Aorta (tissue), 5 donors: ENCODE results near the gene MYO7B. TPM values are rescaled to one million over a fixed set of nuclear protein-coding genes. Genes with fewer than 3 reads are reported as not detected.
A peak's percentile ranks its signal among the peaks of the same experiment; 100 is the strongest.

Experiments
- ATAC-seq: fragments of 200-7000 bp; cut with Tn5 transposase; one replicate; pipeline ENCODE4 v1.9.1; 2022; ENCODE audit warnings: moderate library complexity; ENCODE audit not compliant: low FRiP score
- DNase-seq, 2 donors: peaks; one replicate each; pipeline ENCODE4 v3.0.0-alpha.2; 2020
- H3K27ac ChIP-seq, 2 donors: one replicate each; pipeline ENCODE4 v1.5.1; 2013; ENCODE audit warnings: low read length in 2 of 2, mild to moderate bottlenecking in 2 of 2, moderate library complexity in 2 of 2, control low read depth in 1 of 2, inconsistent platforms in 1 of 2, low read depth in 1 of 2
- H3K27me3 ChIP-seq, 2 donors: one replicate each; pipeline ENCODE4 v1.6.1; 2013; ENCODE audit warnings: control low read depth in 1 of 2, low read length in 1 of 2, mild to moderate bottlenecking in 1 of 2, moderate library complexity in 1 of 2; ENCODE audit not compliant: insufficient read depth in 2 of 2, control insufficient read depth in 1 of 2
- H3K36me3 ChIP-seq, 2 donors: one replicate each; pipeline ENCODE4 v1.6.1; 2013; ENCODE audit warnings: control low read depth in 1 of 2, low read length in 1 of 2, mild to moderate bottlenecking in 1 of 2; ENCODE audit not compliant: insufficient read depth in 2 of 2, control insufficient read depth in 1 of 2
- H3K4me1 ChIP-seq, 2 donors: one replicate each; pipeline ENCODE4 v1.6.1; 2013; ENCODE audit warnings: low read length in 2 of 2, control low read depth in 1 of 2, mild to moderate bottlenecking in 1 of 2, moderate library complexity in 1 of 2; ENCODE audit not compliant: insufficient read depth in 2 of 2, control insufficient read depth in 1 of 2
- H3K4me3 ChIP-seq, 2 donors: one replicate each; pipeline ENCODE4 v1.5.1; 2013; ENCODE audit warnings: low read length in 2 of 2, control low read depth in 1 of 2, mild to moderate bottlenecking in 1 of 2
- H3K9me3 ChIP-seq: one replicate; pipeline ENCODE4 v1.6.1; 2013; ENCODE audit warnings: mild to moderate bottlenecking, low read length; ENCODE audit not compliant: control insufficient read depth
- WGBS, 2 donors: extraction: QIAGEN DNeasy Blood & Tissue Kit; methylation state at CpG; one replicate each; pipeline ENCODE4 v1.1.7; 2013; 5-methylcytosine and 5-hydroxymethylcytosine counted together
- intact Hi-C, 2 donors: fragments of 100-400 bp; cut with DNase I; formaldehyde crosslinking; loops; one replicate each; pipeline versions ENCODE4 v1.14.2 to v1.15.0; 2022
- polyA plus RNA-seq, 2 donors: library from polyadenylated mRNA; stranded (reverse); fragments of 200-250 nt; gene quantifications; one replicate each; pipeline ENCODE4 v1.2.3, GENCODE V29; 2013
- total RNA-seq, 2 donors: library from RNA; stranded (reverse); fragmentation: NEBNext Ultra II Directional; extraction: Animal tissue kit (Norgen Biotek cat#: 25700); gene quantifications; one replicate each; pipeline ENCODE4 v1.2.1, GENCODE V29; 2021
- donor health status: healthy with polysubstance abuse.
- donor health status: Bipolar disorder and iron deficiency.
- donor health status: DM: no; HTN: no; CAD: no.
- donor health status: DM: no; HTN: no; CAD: no.
- donor health status: DM: yes; HTN: yes; CAD: no.

The MYO7B gene
- total and polyA plus RNA-seq, 4 donors: 0.32 to 26.3 (median 1.6) TPM

- Histone ChIP-seq H3K4me3 (no peak overlapping the region), H3K27ac (no peak overlapping the region), H3K9me3 (peaks cover 1% of the 10 kb centered on the region), H3K4me1 (no peaks in the 10 kb centered on the region), H3K36me3 (no peaks in the 10 kb centered on the region), H3K27me3 (no peaks in the 10 kb centered on the region)
- WGBS, 2 donors: 61 to 77% methylated on average over 3 of the region's 3 CpGs
- DNase-seq: peak in 1 of 2 donors; percentile 31
- ATAC-seq: no peak
- intact Hi-C loops: no loop called here
Measured at GRCh38 chr2:127614731-127615130, 79.2 kb downstream of the MYO7B start.

GRCh38 chr2:127615511-127616166 lies 80.2 kb downstream of the MYO7B start:
- no peaks in the 10 kb centered on the region for H3K27me3 ChIP-seq
- H3K9me3 ChIP-seq: peaks cover 1% of the 10 kb centered on the region
- H3K4me1 ChIP-seq: no peaks in the 10 kb centered on the region
- ATAC-seq: no peak
- H3K36me3 ChIP-seq: no peaks in the 10 kb centered on the region
- 85 to 88% methylated on average over 18 of the region's 18 CpGs for WGBS, 2 donors
- no peak overlapping the region for H3K27ac ChIP-seq
- intact Hi-C loops: no loop called here
- no peak overlapping the region for H3K4me3 ChIP-seq
- peak in 1 of 2 donors; percentile 45 for DNase-seq

GRCh38 chr2:127618551-127619202 lies 83.2 kb downstream of the MYO7B start:
- Histone ChIP-seq H3K9me3 (no peaks in the 10 kb centered on the region), H3K36me3 (no peaks in the 10 kb centered on the region), H3K4me1 (no peaks in the 10 kb centered on the region), H3K27ac (no peak overlapping the region), H3K27me3 (no peaks in the 10 kb centered on the region), H3K4me3 (no peak overlapping the region)
- ATAC-seq (no peak), DNase-seq (peak in 1 of 2 donors; percentile 23)
- 74 to 78% methylated on average over 7 of the region's 7 CpGs for WGBS, 2 donors
- intact Hi-C loops: no loop called here

GRCh38 chr2:127619203-127619590 lies 83.7 kb downstream of the MYO7B start:
- H3K27me3 ChIP-seq: no peaks in the 10 kb centered on the region

GRCh38 chr2:127619877-127620705 lies 84.6 kb downstream of the MYO7B start:
- Histone ChIP-seq H3K27me3 (no peaks in the 10 kb centered on the region), H3K9me3 (no peaks in the 10 kb centered on the region), H3K27ac (no peak overlapping the region), H3K4me3 (no peak overlapping the region), H3K4me1 (no peaks in the 10 kb centered on the region), H3K36me3 (no peaks in the 10 kb centered on the region)
- ATAC-seq (no peak), DNase-seq (peak; percentile 38 to 70)
- intact Hi-C loops: no loop called here
- 84 to 86% methylated on average over 14 to 16 of the region's 16 CpGs for WGBS, 2 donors

More at GRCh38 chr2:127619203-127619590, 83.7 kb downstream of the MYO7B start:
- 98% methylated on average over 5 to 6 of the region's 6 CpGs for WGBS, 2 donors
- intact Hi-C loops: no loop called here
- peak in 1 of 2 donors; percentile 45 for DNase-seq
- no peak overlapping the region for H3K27ac ChIP-seq
- H3K9me3 ChIP-seq: no peaks in the 10 kb centered on the region
- no peaks in the 10 kb centered on the region for H3K4me1 ChIP-seq
- no peak overlapping the region for H3K4me3 ChIP-seq
- no peak for ATAC-seq
- H3K36me3 ChIP-seq: no peaks in the 10 kb centered on the region

- no peaks in the 10 kb centered on the region for H3K36me3 ChIP-seq
- WGBS, 2 donors: 90 to 93% methylated on average over 3 of the region's 3 CpGs
- ATAC-seq: no peak
Measured at GRCh38 chr2:127620866-127621265, 85.4 kb downstream of the MYO7B start.

GRCh38 chr2:127621981-127622431 lies 86.5 kb downstream of the MYO7B start:
- DNase-seq (peak in 1 of 2 donors; percentile 71), ATAC-seq (no peak)
- intact Hi-C loops: no loop called here
- Histone ChIP-seq H3K9me3 (no peaks in the 10 kb centered on the region), H3K36me3 (no peaks in the 10 kb centered on the region), H3K27me3 (no peaks in the 10 kb centered on the region), H3K4me3 (no peak overlapping the region), H3K27ac (no peak overlapping the region), H3K4me1 (no peaks in the 10 kb centered on the region)
- WGBS, 2 donors: 97 to 98% methylated on average over 15 of the region's 15 CpGs

More at GRCh38 chr2:127620866-127621265, 85.4 kb downstream of the MYO7B start:
- H3K4me1 ChIP-seq: no peaks in the 10 kb centered on the region
- H3K27ac ChIP-seq: no peak overlapping the region
- no peaks in the 10 kb centered on the region for H3K27me3 ChIP-seq
- no peaks in the 10 kb centered on the region for H3K9me3 ChIP-seq
- no peak for DNase-seq
- intact Hi-C loops: no loop called here
- no peak overlapping the region for H3K4me3 ChIP-seq

- H3K27ac ChIP-seq: no peak overlapping the region
- intact Hi-C loops: no loop called here
- no peaks in the 10 kb centered on the region for H3K27me3 ChIP-seq
- DNase-seq (peak; percentile 28 to 38), ATAC-seq (no peak)
- no peaks in the 10 kb centered on the region for H3K9me3 ChIP-seq
- H3K4me1 ChIP-seq: no peaks in the 10 kb centered on the region
- no peaks in the 10 kb centered on the region for H3K36me3 ChIP-seq
- WGBS, 2 donors: 96 to 98% methylated on average over 20 to 21 of the region's 21 CpGs
- no peak overlapping the region for H3K4me3 ChIP-seq
Measured at GRCh38 chr2:127622561-127623387, 87.3 kb downstream of the MYO7B start.
